Measurements from ENCODE around the gene UBE2Z. TPM values are rescaled to one million over a fixed set of nuclear protein-coding genes. Genes with fewer than 3 reads are reported as not detected.

UBE2Z gene
- total and polyA plus RNA-seq, 2 of the 13 experiments (the other 11 are each of a cell fraction or from before 2014, with no cell fraction given) = 63.2 to 122 TPM

- TF ChIP-seq MED8 (CRISPR knock-in tag; IDR thresholded peaks at IDR 0.05; ENCODE audit: insufficient replicate concordance) (peak; percentile 81), ZSCAN20 (CRISPR knock-in tag; IDR thresholded peaks at IDR 0.05; ENCODE audit: borderline replicate concordance) (peak; percentile 88), ZNF773 (CRISPR knock-in tag; IDR thresholded peaks at IDR 0.05; ENCODE audit: borderline replicate concordance) (peak; percentile 62; the same call in 1 of the 2 replicates), DRAP1 (CRISPR knock-in tag; IDR thresholded peaks at IDR 0.05) (peak; percentile 84), KDM1A (CRISPR knock-in tag; IDR thresholded peaks at IDR 0.05) (no peak), CCDC6 (CRISPR knock-in tag; IDR thresholded peaks at IDR 0.05) (peak; percentile 79), ZNF530 (CRISPR knock-in tag; IDR thresholded peaks at IDR 0.05; ENCODE audit: low read depth) (no peak), NRL (CRISPR knock-in tag; IDR thresholded peaks at IDR 0.05; ENCODE audit: borderline replicate concordance) (peak; percentile 97), AKAP8 (CRISPR knock-in tag; IDR thresholded peaks at IDR 0.05) (peak; percentile 74; the same call in 1 of the 2 replicates), TAF15 (IDR thresholded peaks at IDR 0.05; ENCODE audit: low read depth, low read length, poor library complexity, severe bottlenecking) (peak; percentile 88), PATZ1 (CRISPR knock-in tag; IDR thresholded peaks at IDR 0.05) (peak; percentile 62), ZNF20 (CRISPR knock-in tag; IDR thresholded peaks at IDR 0.05) (no peak), ZHX1 (CRISPR knock-in tag; IDR thresholded peaks at IDR 0.05; ENCODE audit: low read depth) (peak; percentile 92), SYNCRIP (IDR thresholded peaks at IDR 0.05; ENCODE audit: insufficient read depth, low read depth, low read length) (no peak), MXD4 (CRISPR knock-in tag; IDR thresholded peaks at IDR 0.05) (peak; percentile 97), ZNF782 (CRISPR knock-in tag; IDR thresholded peaks at IDR 0.05; ENCODE audit: borderline replicate concordance) (peak; percentile 99), ZNF563 (CRISPR knock-in tag; IDR thresholded peaks at IDR 0.05) (peak; percentile 94; the same call in 1 of the 2 replicates)
- TF ChIP-seq, protein P1, sequence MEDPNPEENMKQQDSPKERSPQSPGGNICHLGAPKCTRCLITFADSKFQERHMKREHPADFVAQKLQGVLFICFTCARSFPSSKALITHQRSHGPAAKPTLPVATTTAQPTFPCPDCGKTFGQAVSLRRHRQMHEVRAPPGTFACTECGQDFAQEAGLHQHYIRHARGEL (CRISPR knock-in tag; IDR thresholded peaks at IDR 0.05) = peak; percentile 74; the same call in 1 of the 2 replicates
- TF ChIP-seq, protein P2, sequence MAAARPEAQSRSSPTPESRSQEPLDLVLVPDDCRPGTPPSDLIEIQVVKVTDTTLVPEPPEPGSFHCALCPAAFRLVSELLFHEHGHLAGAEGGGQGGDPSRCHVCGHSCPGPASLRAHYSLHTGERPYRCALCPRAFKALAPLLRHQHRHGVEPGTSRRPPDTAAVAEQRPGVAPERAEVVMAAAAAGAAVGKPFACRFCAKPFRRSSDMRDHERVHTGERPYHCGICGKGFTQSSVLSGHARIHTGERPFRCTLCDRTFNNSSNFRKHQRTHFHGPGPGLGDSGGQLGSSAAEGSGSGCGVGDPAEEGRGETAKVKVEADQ (CRISPR knock-in tag; IDR thresholded peaks at IDR 0.05; ENCODE audit: borderline replicate concordance) = peak; percentile 80; the same call in 1 of the 2 replicates
- TF ChIP-seq, protein P3, sequence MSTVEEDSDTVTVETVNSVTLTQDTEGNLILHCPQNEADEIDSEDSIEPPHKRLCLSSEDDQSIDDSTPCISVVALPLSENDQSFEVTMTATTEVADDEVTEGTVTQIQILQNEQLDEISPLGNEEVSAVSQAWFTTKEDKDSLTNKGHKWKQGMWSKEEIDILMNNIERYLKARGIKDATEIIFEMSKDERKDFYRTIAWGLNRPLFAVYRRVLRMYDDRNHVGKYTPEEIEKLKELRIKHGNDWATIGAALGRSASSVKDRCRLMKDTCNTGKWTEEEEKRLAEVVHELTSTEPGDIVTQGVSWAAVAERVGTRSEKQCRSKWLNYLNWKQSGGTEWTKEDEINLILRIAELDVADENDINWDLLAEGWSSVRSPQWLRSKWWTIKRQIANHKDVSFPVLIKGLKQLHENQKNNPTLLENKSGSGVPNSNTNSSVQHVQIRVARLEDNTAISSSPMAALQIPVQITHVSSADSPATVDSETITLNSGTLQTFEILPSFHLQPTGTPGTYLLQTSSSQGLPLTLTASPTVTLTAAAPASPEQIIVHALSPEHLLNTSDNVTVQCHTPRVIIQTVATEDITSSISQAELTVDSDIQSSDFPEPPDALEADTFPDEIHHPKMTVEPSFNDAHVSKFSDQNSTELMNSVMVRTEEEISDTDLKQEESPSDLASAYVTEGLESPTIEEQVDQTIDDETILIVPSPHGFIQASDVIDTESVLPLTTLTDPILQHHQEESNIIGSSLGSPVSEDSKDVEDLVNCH (CRISPR knock-in tag; IDR thresholded peaks at IDR 0.05) = no peak
Measured at GRCh38 chr17:48944515-48945260, 36.5 kb downstream of the UBE2Z start, which contains the start of gene SNF8 (continued).

All from HepG2 (cell line).